NT2/D1 (cell line): ENCODE measurements around the gene ATP8B3.

Source experiments
- SUZ12 ChIP-seq: IDR thresholded peaks from 2 replicates; pipeline ENCODE4 v1.6.1; 2011; ENCODE audit not compliant: insufficient read length, insufficient read depth; ENCODE audit errors: extremely low read depth
- YY1 ChIP-seq: IDR thresholded peaks from 2 replicates; pipeline ENCODE4 v1.6.1; 2011; ENCODE audit not compliant: insufficient read length, insufficient read depth
- ZNF274 ChIP-seq: IDR thresholded peaks from 2 replicates; pipeline ENCODE4 v1.6.1; 2011; ENCODE audit warnings: mild to moderate bottlenecking, low read depth, low read length

GRCh38 chr19:1832046-1832663 lies 20.1 kb upstream of the ATP8B3 start:
- no peak for TF ChIP-seq ZNF274
- TF ChIP-seq YY1 = no peak
- TF ChIP-seq SUZ12 = no peak
